ENCODE results near the gene FUOM. TPM values are rescaled to one million over a fixed set of nuclear protein-coding genes. Genes with fewer than 3 reads are reported as not detected.

FUOM gene
- total and polyA plus RNA-seq, 9 of the 15 experiments (the other 6 are each of a cell fraction or from before 2014, with no cell fraction given): 1.8 to 96.1 (median 27.0) TPM

GRCh38 chr10:133388236-133388972, 30.6 kb upstream of the FUOM start (continued):
- TF ChIP-seq, protein P1, sequence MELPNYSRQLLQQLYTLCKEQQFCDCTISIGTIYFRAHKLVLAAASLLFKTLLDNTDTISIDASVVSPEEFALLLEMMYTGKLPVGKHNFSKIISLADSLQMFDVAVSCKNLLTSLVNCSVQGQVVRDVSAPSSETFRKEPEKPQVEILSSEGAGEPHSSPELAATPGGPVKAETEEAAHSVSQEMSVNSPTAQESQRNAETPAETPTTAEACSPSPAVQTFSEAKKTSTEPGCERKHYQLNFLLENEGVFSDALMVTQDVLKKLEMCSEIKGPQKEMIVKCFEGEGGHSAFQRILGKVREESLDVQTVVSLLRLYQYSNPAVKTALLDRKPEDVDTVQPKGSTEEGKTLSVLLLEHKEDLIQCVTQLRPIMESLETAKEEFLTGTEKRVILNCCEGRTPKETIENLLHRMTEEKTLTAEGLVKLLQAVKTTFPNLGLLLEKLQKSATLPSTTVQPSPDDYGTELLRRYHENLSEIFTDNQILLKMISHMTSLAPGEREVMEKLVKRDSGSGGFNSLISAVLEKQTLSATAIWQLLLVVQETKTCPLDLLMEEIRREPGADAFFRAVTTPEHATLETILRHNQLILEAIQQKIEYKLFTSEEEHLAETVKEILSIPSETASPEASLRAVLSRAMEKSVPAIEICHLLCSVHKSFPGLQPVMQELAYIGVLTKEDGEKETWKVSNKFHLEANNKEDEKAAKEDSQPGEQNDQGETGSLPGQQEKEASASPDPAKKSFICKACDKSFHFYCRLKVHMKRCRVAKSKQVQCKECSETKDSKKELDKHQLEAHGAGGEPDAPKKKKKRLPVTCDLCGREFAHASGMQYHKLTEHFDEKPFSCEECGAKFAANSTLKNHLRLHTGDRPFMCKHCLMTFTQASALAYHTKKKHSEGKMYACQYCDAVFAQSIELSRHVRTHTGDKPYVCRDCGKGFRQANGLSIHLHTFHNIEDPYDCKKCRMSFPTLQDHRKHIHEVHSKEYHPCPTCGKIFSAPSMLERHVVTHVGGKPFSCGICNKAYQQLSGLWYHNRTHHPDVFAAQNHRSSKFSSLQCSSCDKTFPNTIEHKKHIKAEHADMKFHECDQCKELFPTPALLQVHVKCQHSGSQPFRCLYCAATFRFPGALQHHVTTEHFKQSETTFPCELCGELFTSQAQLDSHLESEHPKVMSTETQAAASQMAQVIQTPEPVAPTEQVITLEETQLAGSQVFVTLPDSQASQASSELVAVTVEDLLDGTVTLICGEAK (IDR thresholded peaks at IDR 0.05): peak; percentile 89
- TF ChIP-seq, protein P1 (CRISPR knock-in tag; IDR thresholded peaks at IDR 0.05): no peak
- TF ChIP-seq ZBTB2 (IDR thresholded peaks at IDR 0.05) (no peak), EHMT2 (IDR thresholded peaks at IDR 0.05) (0 out of 2 replicates have a peak, but pooled peaks have one; percentile 46), SIN3B (IDR thresholded peaks at IDR 0.05; ENCODE audit: low read depth) (peak; percentile 68), NFIC (IDR thresholded peaks at IDR 0.05) (peak; percentile 15; the same call in 1 of the 2 replicates), FOXA1 (IDR thresholded peaks at IDR 0.05; ENCODE audit: borderline replicate concordance) (no peak), NCOR1 (IDR thresholded peaks at IDR 0.05) (0 out of 2 replicates have a peak, but pooled peaks have one; percentile 14), ZBTB11 (CRISPR knock-in tag; IDR thresholded peaks at IDR 0.05) (peak in 2 of 3 experiments; percentile 87 to 98; a peak in 4 of 6 replicates), GABPB1 (CRISPR knock-in tag; IDR thresholded peaks at IDR 0.05) (peak; percentile 83)

Measured in K562 (cell line).